ENCODE measurements around the gene ZNF431.

DNA sequence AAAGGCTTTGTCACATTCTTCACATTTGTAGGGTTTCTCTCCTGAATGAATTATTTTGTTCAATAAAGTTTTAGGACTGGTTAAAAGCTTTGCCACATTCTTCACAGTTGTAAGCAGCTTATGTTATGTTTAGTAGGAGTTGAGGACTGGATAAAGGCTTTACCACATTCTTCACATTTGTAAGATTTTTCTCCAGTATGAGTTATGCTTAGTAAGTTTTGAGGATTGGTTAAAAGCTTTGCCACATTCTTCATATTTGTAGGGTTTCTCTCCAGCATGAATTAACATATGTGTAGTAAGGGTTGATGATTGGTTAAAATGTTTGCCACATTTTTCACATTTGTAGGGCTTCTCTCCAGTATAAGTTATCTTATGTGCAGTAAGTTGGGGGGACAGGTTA lies 79.9 kb downstream of the ZNF431 start:
- TF ChIP-seq, protein P1, sequence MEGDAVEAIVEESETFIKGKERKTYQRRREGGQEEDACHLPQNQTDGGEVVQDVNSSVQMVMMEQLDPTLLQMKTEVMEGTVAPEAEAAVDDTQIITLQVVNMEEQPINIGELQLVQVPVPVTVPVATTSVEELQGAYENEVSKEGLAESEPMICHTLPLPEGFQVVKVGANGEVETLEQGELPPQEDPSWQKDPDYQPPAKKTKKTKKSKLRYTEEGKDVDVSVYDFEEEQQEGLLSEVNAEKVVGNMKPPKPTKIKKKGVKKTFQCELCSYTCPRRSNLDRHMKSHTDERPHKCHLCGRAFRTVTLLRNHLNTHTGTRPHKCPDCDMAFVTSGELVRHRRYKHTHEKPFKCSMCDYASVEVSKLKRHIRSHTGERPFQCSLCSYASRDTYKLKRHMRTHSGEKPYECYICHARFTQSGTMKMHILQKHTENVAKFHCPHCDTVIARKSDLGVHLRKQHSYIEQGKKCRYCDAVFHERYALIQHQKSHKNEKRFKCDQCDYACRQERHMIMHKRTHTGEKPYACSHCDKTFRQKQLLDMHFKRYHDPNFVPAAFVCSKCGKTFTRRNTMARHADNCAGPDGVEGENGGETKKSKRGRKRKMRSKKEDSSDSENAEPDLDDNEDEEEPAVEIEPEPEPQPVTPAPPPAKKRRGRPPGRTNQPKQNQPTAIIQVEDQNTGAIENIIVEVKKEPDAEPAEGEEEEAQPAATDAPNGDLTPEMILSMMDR (conservative IDR thresholded peaks at IDR 0.05; ENCODE audit: low read depth, low read length) = no peak
- no peak for TF ChIP-seq EZH2phosphoT487 (IDR thresholded peaks at IDR 0.05; ENCODE audit: borderline replicate concordance, low read length)
- no peak for TF ChIP-seq EZH2 (IDR thresholded peaks at IDR 0.05; ENCODE audit: low read length, unreplicated experiment)

All from PC-3 (cell line).